ENCODE measurements around the gene FRS3. TPM values are rescaled to one million over a fixed set of nuclear protein-coding genes. Genes with fewer than 3 reads are reported as not detected.

The FRS3 gene
- total RNA-seq, 2 donors from 2014 or later, result 4.0 to 5.2 TPM

- no peak for DNase-seq
- intact Hi-C loops (cut with DNase I), result no loop called here
- ATAC-seq, result no peak
Observed at GRCh38 chr6:41750374-41750773, 29.3 kb downstream of the FRS3 start.

DNA sequence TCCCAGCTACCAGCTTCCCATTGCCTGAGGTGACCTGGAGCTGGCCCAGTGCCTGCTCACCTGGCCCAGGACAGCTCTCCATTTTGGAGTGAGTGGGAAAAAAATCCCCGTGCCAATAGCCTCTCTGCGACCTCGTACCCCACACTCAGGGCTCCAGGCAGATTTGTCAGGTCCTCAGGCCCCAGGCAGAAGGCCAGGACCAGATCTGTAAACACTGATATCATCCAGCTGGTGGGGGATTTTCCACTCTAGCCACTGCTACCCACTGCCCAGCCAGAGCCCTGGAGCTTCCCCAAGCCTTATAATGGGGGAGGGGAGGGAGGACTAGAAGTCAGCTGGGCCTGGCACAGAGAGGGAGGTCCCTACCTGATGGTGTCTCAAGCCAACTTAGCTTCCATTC is 31.2 kb downstream of the FRS3 start:
- intact Hi-C loops (cut with DNase I), result no loop called here
- ATAC-seq (no peak), DNase-seq (no peak)

DNA sequence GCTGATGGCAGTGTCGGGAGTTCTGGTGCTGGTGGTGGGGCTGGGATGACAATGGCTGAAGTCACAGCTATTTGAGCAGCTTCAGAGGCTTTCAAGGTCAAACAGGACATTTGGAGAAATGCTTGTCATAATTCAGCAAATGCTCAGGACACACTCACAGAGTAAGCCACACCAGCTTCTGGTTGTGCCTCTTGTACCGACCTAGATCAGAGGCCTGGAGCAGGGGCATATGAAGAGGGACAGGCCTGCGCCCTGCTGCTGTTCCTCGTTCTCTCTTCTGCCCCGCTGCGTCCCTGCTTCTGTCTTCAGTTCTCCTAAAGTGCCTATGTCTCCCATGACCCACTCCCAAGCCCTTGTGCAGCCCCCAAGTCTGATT is 31.6 kb downstream of the FRS3 start:
- ATAC-seq, result no peak
- no peak for DNase-seq
- intact Hi-C loops (cut with DNase I), result no loop called here

DNA sequence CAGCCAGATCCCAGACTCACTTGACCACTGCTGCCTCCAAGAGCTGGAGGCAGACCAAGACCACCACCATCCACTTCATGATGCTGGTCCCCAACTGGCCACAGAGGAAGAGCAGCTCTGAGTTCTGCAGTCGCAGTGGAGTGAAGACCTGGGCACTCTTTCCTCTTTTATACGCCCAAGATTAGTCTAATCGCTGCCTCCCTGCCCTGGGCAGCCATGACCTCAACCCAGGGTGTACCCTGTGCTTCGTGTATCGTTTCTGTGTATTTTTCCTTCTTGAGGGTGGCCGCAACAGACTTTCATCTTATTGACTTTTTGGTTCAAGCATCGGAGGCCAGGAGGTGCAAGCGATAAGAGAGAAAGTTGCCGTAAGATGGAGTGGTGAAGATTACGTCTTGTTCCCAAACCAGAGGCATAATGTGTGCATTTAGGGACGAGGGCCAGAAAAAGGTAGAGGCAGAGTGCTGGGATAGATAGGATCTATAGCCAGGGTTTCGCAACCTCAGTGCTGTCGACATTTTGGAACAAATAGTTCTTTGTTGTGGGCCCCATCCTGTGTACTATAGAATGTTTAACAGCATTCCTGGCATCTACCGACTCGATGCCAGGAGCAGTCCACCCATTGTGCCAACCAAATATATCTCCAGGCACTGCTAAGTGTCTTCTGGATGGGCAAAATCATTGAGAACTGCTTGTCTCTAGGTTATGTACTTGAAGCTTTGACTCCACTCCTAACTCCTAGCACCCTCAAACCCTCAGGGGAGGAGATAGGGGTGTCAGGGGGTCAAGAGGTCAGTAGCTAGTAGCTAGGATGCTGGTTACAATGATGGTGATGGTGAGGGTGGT is 32.2 kb downstream of the FRS3 start, which contains the start of gene PGC:
Gene PGC (minus strand): TSS at position 142 of the 846 bp plus-strand sequence. CDS start 63 bp downstream, at position 79.
- intact Hi-C loops (cut with DNase I), result no loop called here
- no peak for DNase-seq
- ATAC-seq, result no peak

DNA sequence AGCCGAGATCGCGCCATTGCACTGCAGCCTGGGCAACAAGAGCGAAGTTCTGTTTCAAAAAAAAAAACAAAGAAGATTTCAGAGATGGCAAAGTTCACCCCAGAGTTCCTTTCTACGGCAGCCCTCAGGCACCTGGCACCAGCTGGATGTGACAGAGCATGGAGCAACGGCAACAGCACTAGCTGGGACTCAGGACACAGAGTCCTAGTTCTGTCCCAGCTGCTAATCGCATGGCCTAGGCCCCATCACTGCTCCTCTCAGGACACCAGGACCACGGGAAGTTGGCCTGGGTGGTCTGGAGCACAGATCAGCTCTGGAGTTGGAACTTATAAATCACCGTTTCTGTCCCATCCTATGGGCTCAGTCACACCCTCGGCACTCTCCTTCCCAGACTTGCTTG is 33.6 kb downstream of the FRS3 start:
- no peak for ATAC-seq
- no peak for DNase-seq
- intact Hi-C loops (cut with DNase I), result no loop called here

GRCh38 chr6:41744236-41744787 is 35.4 kb downstream of the FRS3 start:
- ATAC-seq (no peak), DNase-seq (no peak)
- intact Hi-C loops (cut with DNase I), result no loop called here

DNA sequence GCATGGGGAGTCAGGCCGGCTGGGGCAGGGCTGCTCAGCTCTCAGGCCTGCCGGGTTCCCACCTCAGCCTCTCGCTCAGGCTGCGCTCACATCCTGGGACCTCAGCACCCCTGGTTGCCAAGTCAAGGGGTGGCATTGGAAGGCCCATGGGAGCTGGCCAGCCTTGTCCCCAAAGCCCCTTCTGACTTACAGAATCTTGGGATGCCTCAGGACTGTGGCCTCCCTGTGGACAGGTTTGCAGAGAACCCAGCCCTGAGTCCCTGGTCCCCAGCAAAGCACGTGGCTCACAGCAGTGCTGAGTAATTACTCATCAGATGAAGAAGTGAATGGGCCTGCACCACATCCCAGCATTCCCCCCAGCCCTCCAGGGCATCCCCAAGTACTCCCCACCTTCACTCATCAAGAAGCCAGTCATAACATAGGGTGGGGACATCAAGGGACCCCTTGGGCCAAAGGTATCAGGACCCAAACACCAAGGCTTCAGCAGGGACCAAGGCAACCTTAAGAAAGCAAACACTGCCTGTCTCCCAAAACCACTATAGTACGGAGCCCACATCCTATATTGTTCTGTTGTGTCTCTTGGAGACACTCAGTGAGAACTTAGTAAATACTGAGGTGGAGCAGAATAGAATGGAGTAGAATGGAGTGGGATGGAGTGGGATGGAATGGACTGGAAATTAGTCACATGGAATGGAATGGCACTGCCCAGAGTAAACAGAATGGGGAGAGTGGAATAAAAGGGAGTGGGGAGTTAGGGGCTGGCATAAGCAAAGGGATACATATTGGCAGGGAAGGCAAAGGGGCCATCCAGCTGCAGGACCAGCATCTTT is 36.1 kb downstream of the FRS3 start:
- intact Hi-C loops (cut with DNase I), result no loop called here
- ATAC-seq (no peak), DNase-seq (no peak)

DNA sequence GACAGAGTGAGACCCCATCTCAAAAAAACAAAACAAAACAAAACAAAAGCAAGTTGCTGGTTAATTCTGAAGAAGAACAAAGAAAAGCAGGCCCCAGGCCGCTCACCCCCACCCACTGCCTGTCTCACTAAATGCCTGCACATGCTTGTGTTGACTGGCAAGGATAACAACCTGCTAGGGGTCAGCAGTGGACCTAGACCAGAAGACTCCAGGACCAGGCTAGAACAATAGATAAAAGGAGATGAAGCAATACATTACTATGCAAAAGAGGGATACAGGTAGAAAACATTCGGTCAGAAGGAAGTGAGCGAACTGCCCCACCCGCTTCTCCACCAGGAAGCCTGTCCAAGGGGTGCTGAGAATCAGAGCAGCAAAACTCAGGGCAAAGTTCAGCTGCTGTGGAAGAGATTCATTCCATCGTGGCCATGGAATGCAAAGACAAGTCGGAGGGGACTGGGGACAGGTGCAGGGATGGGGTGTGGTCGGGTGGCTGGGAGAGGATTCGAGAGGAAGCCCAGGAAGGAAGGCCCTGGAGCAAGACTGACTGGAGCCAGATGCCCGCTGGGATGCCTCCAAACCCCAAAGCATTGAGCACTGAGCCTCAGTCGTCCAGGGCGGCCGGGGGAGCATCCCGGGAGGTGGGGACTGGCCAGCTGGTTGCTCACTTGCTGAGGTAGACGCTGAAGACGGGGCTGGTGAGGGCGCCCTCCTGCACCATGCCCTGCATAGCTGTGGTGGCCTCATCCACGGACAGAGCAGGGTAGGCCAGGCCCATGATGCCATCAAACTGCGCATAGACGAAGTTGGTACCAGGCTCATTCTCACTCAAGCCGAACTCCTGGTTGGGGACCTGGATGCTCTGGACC is 37.8 kb downstream of the FRS3 start:
- intact Hi-C loops (cut with DNase I), result no loop called here
- ATAC-seq (no peak), DNase-seq (no peak)

DNA sequence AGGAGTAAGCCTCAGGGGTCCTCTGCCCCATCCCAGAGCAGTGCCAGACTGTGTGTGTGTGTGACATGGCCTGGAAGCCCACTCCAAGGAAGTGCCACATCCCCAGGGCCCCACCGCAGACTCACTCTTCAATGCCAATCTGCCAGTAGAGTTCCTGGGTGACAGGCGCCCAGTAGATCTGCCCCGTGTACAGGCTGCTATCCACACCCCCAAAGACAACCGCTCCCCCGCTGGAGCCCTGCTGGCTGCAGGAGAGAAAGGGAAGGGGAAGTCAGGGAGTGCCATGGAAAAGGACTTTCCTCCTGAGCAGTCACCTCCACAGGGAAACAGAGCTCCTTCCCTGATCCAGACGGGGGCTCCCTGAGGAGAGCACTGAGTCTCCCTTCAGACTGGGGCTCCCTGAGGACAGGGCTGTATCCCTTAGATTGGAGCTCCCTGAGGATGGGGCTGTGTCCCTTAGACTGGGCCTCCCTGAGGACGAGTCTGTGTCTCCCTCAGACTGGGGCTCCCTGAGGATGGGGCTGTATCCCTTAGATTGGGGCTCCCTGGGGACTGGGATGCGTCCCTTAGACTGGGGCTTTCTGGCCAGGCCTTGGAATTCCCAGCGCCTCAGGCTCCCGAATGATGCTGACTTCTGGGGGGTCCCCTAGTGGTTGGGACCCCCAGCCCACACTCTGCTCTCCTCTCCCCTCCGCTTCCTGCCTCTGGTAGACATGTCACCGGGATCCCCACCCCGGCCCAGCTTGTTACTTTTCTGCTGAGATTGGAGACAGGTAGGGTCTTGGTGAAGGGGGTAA is 39.1 kb downstream of the FRS3 start:
- ATAC-seq (no peak), DNase-seq (no peak)
- intact Hi-C loops (cut with DNase I), result no loop called here

DNA sequence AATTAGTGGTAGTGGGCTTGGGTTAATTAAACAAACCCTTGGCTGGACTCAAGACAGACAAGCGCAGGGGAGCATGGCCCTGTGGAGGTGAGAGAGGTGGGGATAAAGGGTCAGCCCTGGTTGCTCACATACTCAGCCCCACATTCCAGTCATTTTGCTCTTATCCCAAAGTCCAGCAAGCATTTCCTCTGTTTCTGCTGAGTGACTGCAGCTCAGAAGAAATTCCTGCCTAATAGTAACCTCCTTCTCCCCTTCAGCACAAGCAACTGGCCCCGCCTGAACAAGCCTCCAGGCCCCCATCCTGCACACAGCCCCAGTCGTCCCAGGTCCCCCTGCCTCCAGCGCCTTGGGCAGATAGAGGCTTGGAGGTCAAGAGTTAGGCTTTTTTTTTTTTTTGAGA is 40.7 kb downstream of the FRS3 start:
- intact Hi-C loops (cut with DNase I), result no loop called here
- DNase-seq (no peak), ATAC-seq (no peak)

DNA sequence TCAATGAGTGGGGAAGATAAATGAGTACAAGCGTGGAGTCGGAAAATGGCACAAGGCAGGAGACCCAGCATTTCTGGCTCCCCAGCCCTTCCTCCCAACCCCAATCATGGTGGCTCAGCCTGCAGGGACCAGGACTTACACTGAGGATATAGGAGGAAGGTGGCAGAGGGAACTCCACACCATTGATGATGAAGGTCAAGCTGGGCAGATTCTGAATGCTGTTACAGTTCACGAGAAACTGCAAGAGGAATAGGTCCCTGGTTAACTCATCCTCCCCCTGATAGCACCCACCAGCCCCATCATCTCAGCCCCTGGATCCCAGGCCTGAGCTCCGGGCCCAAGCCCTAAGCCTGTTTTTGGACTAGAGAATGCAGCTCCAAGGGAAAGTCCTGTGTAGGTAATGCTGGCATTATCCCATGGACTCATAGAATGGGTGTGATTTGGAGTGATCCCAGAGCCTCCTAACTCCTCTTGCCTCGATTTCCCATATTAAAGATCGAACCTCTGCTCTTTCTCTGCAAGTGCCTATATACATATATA is 42.0 kb downstream of the FRS3 start:
- DNase-seq (no peak), ATAC-seq (no peak)
- intact Hi-C loops (cut with DNase I), result no loop called here

DNA sequence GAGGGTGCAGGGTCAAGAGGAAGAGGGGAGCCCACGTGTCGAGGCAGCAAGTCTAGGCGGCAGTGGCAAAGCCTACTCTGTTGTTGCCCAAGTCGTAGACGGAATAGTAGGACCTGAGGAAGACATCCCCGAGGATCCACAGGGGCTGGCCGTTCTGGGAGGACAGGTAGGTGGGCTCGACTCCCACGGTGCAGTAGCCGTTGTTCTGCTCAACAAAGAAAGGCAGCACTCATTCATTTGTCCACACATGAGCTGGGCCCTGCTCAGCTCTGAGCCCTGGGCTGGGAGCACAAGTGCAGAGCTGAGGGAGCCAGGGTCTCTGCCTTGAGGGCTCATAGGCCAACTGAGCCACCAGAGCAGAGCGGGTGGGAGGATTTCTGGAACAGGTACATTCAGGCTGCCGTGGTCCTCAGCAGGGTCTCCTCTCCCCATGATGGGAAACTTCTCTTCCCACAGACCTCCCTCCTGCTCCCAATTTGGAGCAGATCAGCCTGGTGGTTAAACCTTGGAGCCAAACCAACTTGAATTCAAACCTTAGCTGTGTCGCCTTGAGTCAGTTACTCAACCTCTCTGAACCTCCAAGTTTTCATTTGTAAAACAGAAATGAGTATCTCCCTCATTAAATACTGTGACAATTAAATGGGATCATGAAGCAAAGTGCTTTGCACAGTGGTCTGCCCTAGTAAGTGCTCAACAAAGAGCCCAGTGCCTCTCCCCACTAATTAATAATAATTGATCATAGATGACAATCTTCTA is 42.7 kb downstream of the FRS3 start:
- intact Hi-C loops (cut with DNase I), result no loop called here
- no peak for DNase-seq
- ATAC-seq, result no peak

DNA sequence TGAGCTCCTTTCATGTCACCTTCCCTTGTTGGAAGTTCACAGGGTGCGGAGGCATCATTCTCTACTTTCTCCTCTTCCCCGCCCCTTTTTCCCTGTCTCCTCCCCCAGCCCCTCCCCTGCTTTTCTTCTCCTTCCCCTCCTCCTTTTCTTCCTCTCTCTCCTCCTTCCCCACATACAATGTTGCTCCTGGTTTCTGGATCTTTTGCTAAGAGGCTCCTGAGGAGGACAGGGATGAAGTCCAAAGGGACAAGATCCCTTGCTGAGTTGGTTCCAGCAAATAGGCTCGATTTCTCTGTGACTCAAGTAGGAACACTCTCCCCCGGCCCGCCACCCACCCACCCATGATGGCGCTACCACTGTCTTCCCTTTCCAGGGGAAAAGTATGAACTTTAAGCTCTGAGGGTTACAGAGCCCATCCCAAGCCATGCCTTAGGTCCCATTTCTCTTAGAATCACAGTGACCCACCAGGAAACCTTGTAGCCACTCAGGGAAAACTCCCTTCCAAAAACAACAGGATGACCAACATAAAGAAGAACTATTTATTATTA is 43.4 kb downstream of the FRS3 start:
- intact Hi-C loops (cut with DNase I), result no loop called here
- no peak for DNase-seq
- no peak for ATAC-seq

DNA sequence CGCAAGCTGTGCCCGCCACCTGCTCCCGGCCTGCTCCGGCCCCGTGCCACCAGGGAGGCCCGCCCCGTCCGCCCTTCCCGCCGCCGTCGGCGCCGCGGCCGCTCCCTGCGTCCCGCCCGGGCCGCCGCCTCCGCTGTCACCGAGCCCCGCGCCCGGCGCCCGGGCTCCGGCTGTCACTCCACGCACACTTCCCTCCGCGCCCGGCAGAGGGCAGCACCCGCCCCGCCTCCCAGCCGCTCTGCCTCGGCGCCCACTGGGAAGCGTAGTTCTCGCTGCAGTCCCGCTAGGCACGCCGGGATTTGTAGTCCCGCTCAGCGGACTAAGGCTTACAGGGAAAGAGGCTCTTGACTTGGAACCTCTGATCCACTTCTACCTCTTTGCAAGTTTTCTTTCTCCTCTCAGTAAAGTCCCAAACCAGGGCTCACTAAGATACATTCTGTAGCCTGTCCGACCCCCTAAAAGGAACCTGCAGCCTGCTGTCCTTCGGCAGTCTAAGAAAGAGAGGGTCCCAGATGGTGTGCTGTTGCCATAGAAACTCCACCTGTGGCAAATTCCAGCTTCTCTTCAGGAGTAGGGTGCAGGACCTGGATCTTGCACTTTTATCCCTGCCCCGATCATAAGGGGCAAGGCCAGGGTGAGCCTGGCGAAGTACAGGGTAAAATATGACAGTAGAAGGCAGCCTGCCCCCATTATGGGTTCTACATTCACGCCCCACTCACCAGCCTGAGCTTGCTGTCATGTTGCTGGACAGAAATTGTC is 44.1 kb downstream of the FRS3 start, which contains the start of gene TFEB:
Gene TFEB (minus strand): TSS at position 182 of the 759 bp plus-strand sequence. CDS start 44,395 bp downstream, outside the sequence.
- intact Hi-C loops (cut with DNase I), result no loop called here
- ATAC-seq, result peak; percentile 65

DNA sequence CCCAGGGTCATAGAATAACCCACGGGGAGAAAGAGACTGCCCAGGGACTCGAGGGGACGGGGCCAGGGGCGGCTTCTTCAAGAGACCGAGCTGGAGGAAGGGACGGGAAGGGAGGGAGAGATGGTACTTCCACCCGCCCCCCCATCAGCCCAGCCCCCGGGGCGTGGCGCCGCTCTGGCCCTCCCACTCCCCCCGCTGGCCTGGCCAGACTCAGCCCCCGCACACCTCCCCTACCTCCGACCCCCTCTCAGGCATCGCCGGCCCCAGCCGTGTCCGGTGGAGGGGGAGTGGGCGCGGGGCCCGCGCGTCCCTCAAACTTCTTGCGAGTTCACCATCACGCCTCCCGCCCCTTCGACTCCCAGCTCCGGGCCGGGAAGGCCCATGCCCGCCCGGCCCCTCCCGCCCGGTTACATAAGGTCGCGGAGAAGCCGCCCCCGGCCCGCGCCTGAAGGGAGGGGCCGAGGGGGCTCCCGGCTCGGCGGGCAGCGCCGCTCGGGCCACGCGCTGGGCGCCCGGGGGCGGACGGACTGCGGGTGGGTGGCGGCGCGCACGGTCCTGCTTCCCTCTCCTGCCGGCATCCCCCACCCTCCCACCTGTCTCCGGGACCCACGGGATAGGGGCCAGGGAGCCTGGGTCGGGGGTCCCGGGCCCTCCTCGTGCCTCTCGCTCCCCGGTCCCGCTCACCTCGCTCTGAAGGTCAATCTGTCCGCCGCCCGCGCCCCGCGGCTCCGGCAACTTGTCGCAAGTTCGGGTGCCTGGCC is 44.9 kb downstream of the FRS3 start:
- ATAC-seq (peak; percentile 86 to 87), DNase-seq (peak; percentile 87)
- intact Hi-C loops (cut with DNase I), result no loop called here

More for the DNA sequence above, 44.1 kb downstream of the FRS3 start, which contains the start of gene TFEB:
- DNase-seq, result peak; percentile 95

Measured in left cardiac atrium (tissue), 4 donors.